Measurements from ENCODE around the gene GEMIN8.

The GEMIN8 gene

GRCh38 chrX:14015294-14015693, 14.4 kb downstream of the GEMIN8 start:
- DNase-seq: no peak

- DNase-seq: no peak
Measured at GRCh38 chrX:14014526-14014925, 15.2 kb downstream of the GEMIN8 start.

GRCh38 chrX:14013054-14013453, 16.6 kb downstream of the GEMIN8 start:
- no peak for DNase-seq

- DNase-seq: no peak
Measured at GRCh38 chrX:14010566-14010965, 19.1 kb downstream of the GEMIN8 start.

- DNase-seq: no peak
Measured at GRCh38 chrX:14006540-14006939, 23.2 kb downstream of the GEMIN8 start.

GRCh38 chrX:14003876-14004425, 25.7 kb downstream of the GEMIN8 start:
- no peak for DNase-seq

- no peak for DNase-seq
Measured at GRCh38 chrX:14003028-14003427, 26.7 kb downstream of the GEMIN8 start.

- DNase-seq: no peak
Measured at GRCh38 chrX:13996650-13997049, 33.0 kb downstream of the GEMIN8 start.

- no peak for DNase-seq
Measured at GRCh38 chrX:13994536-13995080, 35.1 kb downstream of the GEMIN8 start.

- no peak for DNase-seq
Measured at GRCh38 chrX:13994104-13994503, 35.6 kb downstream of the GEMIN8 start.

- DNase-seq: no peak
Measured at GRCh38 chrX:13990126-13990800, 39.4 kb downstream of the GEMIN8 start.

GRCh38 chrX:13985697-13986435, 43.8 kb downstream of the GEMIN8 start:
- no peak for DNase-seq

GRCh38 chrX:13983734-13984133, 46.0 kb downstream of the GEMIN8 start:
- no peak for DNase-seq

- no peak for DNase-seq
Measured at GRCh38 chrX:13968198-13968597, 61.5 kb downstream of the GEMIN8 start.

GRCh38 chrX:13967636-13968035, 62.1 kb downstream of the GEMIN8 start:
- no peak for DNase-seq

GRCh38 chrX:13966793-13967125, 62.9 kb downstream of the GEMIN8 start:
- DNase-seq: no peak

GRCh38 chrX:13966071-13966792, 63.5 kb downstream of the GEMIN8 start:
- no peak for DNase-seq

- DNase-seq: no peak
Measured at GRCh38 chrX:13965531-13965930, 64.2 kb downstream of the GEMIN8 start.

GRCh38 chrX:13956998-13957397, 72.7 kb downstream of the GEMIN8 start:
- DNase-seq: no peak
